Brain microvascular endothelial cell (primary cell): ENCODE measurements around the gene KCNIP4.
A peak's percentile ranks its signal among the peaks of the same experiment; 100 is the strongest.

Experiments
- DNase-seq: peaks from one replicate; pipeline ENCODE4 v3.0.0-alpha.2; 2020
- H3K27ac ChIP-seq: fragments of 250-450 bp; sonication (Bioruptor Pico); 2 replicates; pipeline ENCODE4 v1.5.1; 2020; ENCODE audit warnings: mild to moderate bottlenecking, moderate library complexity
- H3K27me3 ChIP-seq: fragments of 250-450 bp; sonication (Bioruptor Pico); replicated peaks from 2 replicates; pipeline ENCODE4 v1.5.1; 2020; ENCODE audit warnings: mild to moderate bottlenecking
- H3K36me3 ChIP-seq: fragments of 250-450 bp; sonication (Bioruptor Pico); replicated peaks from 2 replicates; pipeline ENCODE4 v1.5.1; 2020; ENCODE audit warnings: mild to moderate bottlenecking
- H3K4me3 ChIP-seq: 2 replicates; pipeline ENCODE4 v1.5.1; 2011; ENCODE audit warnings: low read depth, mild to moderate bottlenecking, control low read depth, low read length, moderate library complexity
- CTCF ChIP-seq: IDR thresholded peaks from 2 replicates; pipeline ENCODE4 v1.5.1; 2011; ENCODE audit warnings: low read depth, mild to moderate bottlenecking, moderate library complexity, low read length, control low read depth, inconsistent platforms; ENCODE audit errors: missing control alignments
- in situ Hi-C: cut with HindIII; loops from 2 replicates; pipeline ENCODE4 v1.10.0; 2017; ENCODE audit warnings: low sequenced_read_pairs, low pct_ligation_motif_present

The KCNIP4 gene

GRCh38 chr4:20764366-20764992, 1184.1 kb downstream of the KCNIP4 start:
- Histone ChIP-seq H3K27ac (no peak overlapping the region), H3K27me3 (no peaks in the 10 kb centered on the region), H3K36me3 (no peaks in the 10 kb centered on the region), H3K4me3 (no peak overlapping the region)
- no peak for TF ChIP-seq CTCF
- in situ Hi-C loops, result no loop called here
- peak; percentile 12 for DNase-seq

GRCh38 chr4:20761826-20762225, 1186.7 kb downstream of the KCNIP4 start:
- Histone ChIP-seq H3K27ac (no peak overlapping the region), H3K27me3 (no peaks in the 10 kb centered on the region), H3K4me3 (no peak overlapping the region), H3K36me3 (no peaks in the 10 kb centered on the region)
- TF ChIP-seq CTCF, result no peak
- in situ Hi-C loops, result no loop called here
- DNase-seq, result no peak

- Histone ChIP-seq H3K4me3 (no peak overlapping the region), H3K27ac (no peak overlapping the region), H3K36me3 (no peaks in the 10 kb centered on the region), H3K27me3 (no peaks in the 10 kb centered on the region)
- in situ Hi-C loops, result no loop called here
- no peak for DNase-seq
- TF ChIP-seq CTCF, result no peak
Observed at GRCh38 chr4:20761382-20761781, 1187.2 kb downstream of the KCNIP4 start.

- peak; percentile 8 for TF ChIP-seq CTCF
- Histone ChIP-seq H3K27ac (no peak overlapping the region), H3K4me3 (no peak overlapping the region), H3K27me3 (no peaks in the 10 kb centered on the region), H3K36me3 (no peaks in the 10 kb centered on the region)
- in situ Hi-C loops, result no loop called here
- DNase-seq, result no peak
Observed at GRCh38 chr4:20760053-20760452, 1188.5 kb downstream of the KCNIP4 start.

GRCh38 chr4:20754036-20754435, 1194.5 kb downstream of the KCNIP4 start:
- DNase-seq, result no peak
- no peak overlapping the region for H3K4me3 ChIP-seq

More at GRCh38 chr4:20754036-20754435, 1194.5 kb downstream of the KCNIP4 start:
- in situ Hi-C loops, result no loop called here
- Histone ChIP-seq H3K27ac (no peak overlapping the region), H3K27me3 (no peaks in the 10 kb centered on the region), H3K36me3 (no peaks in the 10 kb centered on the region)
- no peak for TF ChIP-seq CTCF
